PC-3 (cell line): ENCODE measurements around the gene RMP24.

Source experiments
- CTCF ChIP-seq: fragments of 300-600 bp; sonication (generic); conservative IDR thresholded peaks from 2 replicates; pipeline ENCODE4 v1.5.1; 2017; ENCODE audit warnings: antibody characterized with exemption, low read depth, mild to moderate bottlenecking, low read length
- EZH2 ChIP-seq: fragments of 300-600 bp; sonication (generic); IDR thresholded peaks from one replicate; pipeline ENCODE4 v1.6.1; 2017; ENCODE audit warnings: antibody characterized with exemption, mild to moderate bottlenecking, low read length; ENCODE audit not compliant: unreplicated experiment
- EZH2phosphoT487 ChIP-seq: fragments of 300-600 bp; sonication (generic); IDR thresholded peaks from 2 replicates; pipeline ENCODE4 v1.6.1; 2018; ENCODE audit warnings: mild to moderate bottlenecking, antibody characterized with exemption, low read length, borderline replicate concordance

DNA sequence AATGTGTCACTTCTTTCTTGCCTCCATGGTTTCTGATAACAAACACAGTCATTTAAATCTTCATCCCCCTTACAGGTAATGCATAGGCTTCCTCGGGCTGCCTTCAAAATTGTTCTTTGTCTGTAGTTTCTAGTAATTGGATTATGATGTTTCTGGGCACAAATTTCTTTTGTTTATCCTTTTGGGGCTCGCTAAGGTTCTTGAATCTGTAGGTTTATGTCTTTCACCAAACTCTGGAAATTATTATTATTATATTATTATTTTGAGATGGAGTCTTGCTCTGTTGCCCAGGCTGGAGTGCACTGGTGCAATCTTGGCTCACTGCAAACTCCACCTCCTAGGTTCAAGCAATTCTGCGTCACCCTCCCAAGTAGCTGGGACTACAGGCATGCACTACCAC, 16.3 kb upstream of the RMP24 start:
- TF ChIP-seq EZH2 (no peak), EZH2phosphoT487 (no peak), CTCF (no peak)
